Stimulated activated CD8-positive, alpha-beta memory T cell treated with anti-CD3 and anti-CD28 coated beads, Interleukin-12 subunit alpha, Interleukin-12 subunit beta, amount 100 ng/mL, for 1 hour (primary cell): ENCODE results near the gene CLIP3.

Source experiments
- DNase-seq: peaks from one replicate; pipeline ENCODE4 v3.0.0-alpha.2; 2020; ENCODE audit warnings: low read depth

The CLIP3 gene

DNA sequence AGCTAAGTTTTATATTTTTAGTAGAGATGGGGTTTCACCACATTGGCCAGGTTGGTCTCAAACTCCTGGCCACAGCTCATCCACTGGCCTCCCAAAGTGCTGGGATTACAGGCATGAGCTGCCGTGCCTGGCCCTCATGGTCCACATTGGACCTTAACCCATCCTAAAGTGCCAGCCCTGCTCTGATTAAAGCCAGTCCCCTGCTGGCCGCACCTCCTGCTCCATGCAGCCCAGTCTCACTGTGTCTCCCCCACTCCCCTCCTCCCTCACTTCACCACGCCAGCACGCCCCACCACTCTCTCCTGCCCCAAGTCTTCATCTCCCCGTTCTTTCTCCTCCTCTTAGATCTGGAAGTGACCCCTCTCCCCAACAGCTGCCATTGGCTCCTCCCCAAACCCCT, 54.4 kb downstream of the CLIP3 start:
- no peak for DNase-seq

DNA sequence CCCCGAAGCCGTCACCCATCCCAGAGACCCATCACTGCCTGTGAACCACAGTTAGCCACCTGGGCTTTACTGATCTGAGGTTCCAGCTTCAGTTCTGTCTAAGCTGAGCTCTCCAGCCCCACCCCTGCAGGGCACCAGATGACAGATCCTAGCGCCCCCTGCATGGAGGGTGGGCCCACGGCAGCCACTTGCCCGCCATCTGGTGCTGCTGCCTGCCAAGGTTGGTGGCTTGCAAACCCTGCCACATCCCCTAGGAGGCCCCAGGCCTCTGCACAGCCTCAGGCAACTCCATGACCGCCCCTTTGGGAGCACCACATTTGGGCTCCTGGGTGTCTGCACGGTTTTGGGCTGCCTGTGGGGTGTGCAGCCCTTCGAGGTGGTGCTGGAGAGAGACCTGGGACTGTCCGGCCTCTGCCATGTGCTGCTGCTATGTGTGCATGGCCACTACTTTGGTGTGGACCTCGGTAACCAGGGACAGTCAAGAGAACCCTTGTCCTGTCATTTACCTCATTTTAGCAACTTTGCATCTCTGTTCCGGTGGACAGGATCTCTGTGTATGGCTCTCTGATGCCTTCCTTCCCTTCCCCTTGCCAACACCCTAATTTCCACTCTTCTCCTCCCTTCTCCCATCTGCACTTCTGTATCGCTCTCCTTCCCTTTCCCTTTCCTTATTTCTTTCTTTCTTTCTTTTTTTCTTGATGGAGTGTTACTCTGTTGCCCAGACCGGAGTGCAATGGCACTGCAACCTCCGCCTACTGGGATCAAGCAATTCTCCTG, 55.0 kb downstream of the CLIP3 start:
- DNase-seq, result no peak

DNA sequence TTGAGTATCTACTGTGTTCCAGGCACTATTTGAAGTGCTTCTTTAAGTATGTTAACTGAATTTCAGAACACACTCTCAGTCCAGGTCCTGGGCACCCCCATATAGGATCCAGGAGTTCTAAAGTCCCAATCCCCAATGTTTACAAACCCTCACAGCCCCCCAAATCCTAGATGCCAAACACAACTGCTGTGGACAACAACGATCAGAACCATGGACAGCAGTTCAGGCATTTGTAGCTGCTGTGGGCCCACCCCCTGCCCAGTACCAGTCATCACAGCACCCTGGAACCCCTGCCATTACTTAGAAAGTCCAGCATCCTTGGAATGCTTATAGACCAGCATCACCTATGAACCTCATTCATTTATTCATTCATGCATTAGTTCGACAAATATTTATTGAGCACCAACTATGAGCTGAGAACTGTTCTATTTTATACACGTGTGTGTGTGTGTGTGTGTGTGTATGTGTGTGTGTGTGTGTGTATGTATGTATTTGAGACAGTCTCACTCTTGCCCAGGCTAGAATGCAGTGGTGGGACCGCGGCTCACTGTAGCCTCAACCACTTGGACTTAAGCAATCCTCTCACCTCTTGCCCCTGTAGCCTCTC, 57.0 kb downstream of the CLIP3 start:
- DNase-seq, result no peak

DNA sequence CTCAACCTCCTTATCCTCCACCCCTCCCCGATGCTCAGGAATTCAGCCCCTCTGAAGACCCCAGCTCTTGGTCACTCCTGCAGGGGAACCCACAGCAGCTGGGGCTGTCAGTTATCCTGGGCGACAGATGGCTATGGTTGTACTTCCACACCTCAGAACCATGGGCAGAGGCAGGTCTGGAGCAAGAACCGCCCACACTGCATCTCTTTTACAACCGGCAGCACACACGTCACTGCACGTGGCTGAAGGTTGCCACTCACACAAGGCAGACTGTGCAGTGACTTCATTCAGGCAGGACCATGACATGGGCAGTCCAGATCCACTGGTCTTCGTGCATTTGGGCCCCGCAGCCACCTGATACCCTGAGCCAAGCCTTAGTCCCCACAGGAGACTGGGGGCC, 59.2 kb downstream of the CLIP3 start:
- no peak for DNase-seq

DNA sequence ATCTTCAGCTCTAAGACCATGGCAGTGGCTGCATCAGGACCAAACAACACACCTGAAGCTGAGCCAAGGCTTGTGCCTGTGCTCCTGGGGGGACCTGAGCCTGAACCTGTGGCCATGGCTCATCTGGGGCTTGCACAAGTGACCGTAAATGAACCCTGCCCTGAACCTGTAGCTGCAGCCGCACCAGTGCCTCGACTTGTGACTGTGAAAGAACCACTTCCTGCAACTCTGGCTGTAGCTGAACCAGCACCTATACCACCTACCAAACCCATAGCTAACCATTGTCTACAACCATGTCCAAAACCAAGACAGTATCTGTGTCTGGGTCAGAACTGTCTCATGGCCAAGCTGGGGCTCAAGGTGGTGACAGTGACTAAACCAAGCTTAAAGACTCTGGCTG, 65.9 kb downstream of the CLIP3 start:
- DNase-seq, result no peak
